Activated naive CD8-positive, alpha-beta T cell treated with anti-CD3 and anti-CD28 coated beads for 36 hours (primary cell): ENCODE data around the gene KCNMB1. TPM values are rescaled to one million over a fixed set of nuclear protein-coding genes. Genes with fewer than 3 reads are reported as not detected.
A peak's percentile ranks its signal among the peaks of the same experiment; 100 is the strongest.

Source experiments
- DNase-seq: peaks from one replicate; pipeline ENCODE4 v3.0.0; 2021
- H3K27ac Mint-ChIP-seq: one replicate; pipeline ENCODE4 v1.8.0; 2022; ENCODE audit warnings: mild to moderate bottlenecking, moderate library complexity, mixed read lengths
- H3K27me3 Mint-ChIP-seq: one replicate; pipeline ENCODE4 v1.8.0; 2022; ENCODE audit warnings: mild to moderate bottlenecking, mixed read lengths
- H3K36me3 Mint-ChIP-seq: one replicate; pipeline ENCODE4 v1.8.0; 2021; ENCODE audit warnings: mild to moderate bottlenecking, mixed read lengths
- H3K4me1 Mint-ChIP-seq: one replicate; pipeline ENCODE4 v1.8.0; 2021; ENCODE audit warnings: mixed read lengths
- H3K4me3 Mint-ChIP-seq: one replicate; pipeline ENCODE4 v1.8.0; 2022; ENCODE audit warnings: mild to moderate bottlenecking, moderate library complexity, mixed read lengths
- H3K9me3 Mint-ChIP-seq: one replicate; pipeline ENCODE4 v1.8.0; 2022; ENCODE audit warnings: mixed read lengths
- total RNA-seq, 2 experiments: library from RNA; stranded (reverse); gene quantifications; one replicate each; pipeline ENCODE4 v1.2.3, GENCODE V29; 2021

KCNMB1 gene
- not detected for total RNA-seq

- Mint-ChIP-seq H3K36me3 (no peaks in the 10 kb centered on the region), H3K4me3 (no peak within 1 kb of the TSS), H3K27ac (no peak within 1 kb of the TSS), H3K27me3 (peaks cover 3% of the 10 kb centered on the region), H3K9me3 (no peaks in the 10 kb centered on the region), H3K4me1 (peaks cover 11% of the 10 kb centered on the region)
- no peak for DNase-seq
Measured at GRCh38 chr5:170388818-170389549, at the start of gene KCNMB1. KCNMB1 (minus strand) TSS chr5:170389367; CDS start chr5:170385447, 3,920 bp downstream.

- no peak overlapping the region for H3K4me3 Mint-ChIP-seq
- no peaks in the 10 kb centered on the region for H3K4me1 Mint-ChIP-seq
- H3K27ac Mint-ChIP-seq: no peak overlapping the region
- no peak for DNase-seq
- no peaks in the 10 kb centered on the region for H3K9me3 Mint-ChIP-seq
- H3K27me3 Mint-ChIP-seq: no peaks in the 10 kb centered on the region
- no peaks in the 10 kb centered on the region for H3K36me3 Mint-ChIP-seq
Measured at GRCh38 chr5:170438581-170438980, 49.4 kb upstream of the KCNMB1 start.

- Mint-ChIP-seq H3K4me1 (no peaks in the 10 kb centered on the region), H3K27ac (no peak overlapping the region), H3K9me3 (no peaks in the 10 kb centered on the region), H3K36me3 (no peaks in the 10 kb centered on the region), H3K4me3 (no peak overlapping the region), H3K27me3 (no peaks in the 10 kb centered on the region)
- DNase-seq: no peak
Measured at GRCh38 chr5:170437621-170438375, 48.6 kb upstream of the KCNMB1 start.

GRCh38 chr5:170436335-170436734, 47.2 kb upstream of the KCNMB1 start:
- H3K4me1 Mint-ChIP-seq: no peaks in the 10 kb centered on the region
- no peak overlapping the region for H3K27ac Mint-ChIP-seq
- no peaks in the 10 kb centered on the region for H3K36me3 Mint-ChIP-seq
- no peak for DNase-seq
- H3K27me3 Mint-ChIP-seq: no peaks in the 10 kb centered on the region
- H3K4me3 Mint-ChIP-seq: no peak overlapping the region
- no peaks in the 10 kb centered on the region for H3K9me3 Mint-ChIP-seq

- peak; percentile 57 for DNase-seq
- no peak overlapping the region for H3K27ac Mint-ChIP-seq
- H3K36me3 Mint-ChIP-seq: no peaks in the 10 kb centered on the region
- H3K4me1 Mint-ChIP-seq: no peaks in the 10 kb centered on the region
- H3K9me3 Mint-ChIP-seq: no peaks in the 10 kb centered on the region
- no peak overlapping the region for H3K4me3 Mint-ChIP-seq
- H3K27me3 Mint-ChIP-seq: no peaks in the 10 kb centered on the region
Measured at GRCh38 chr5:170434966-170435605, 45.9 kb upstream of the KCNMB1 start.

GRCh38 chr5:170432669-170433068, 43.5 kb upstream of the KCNMB1 start:
- Mint-ChIP-seq H3K27me3 (no peaks in the 10 kb centered on the region), H3K4me3 (no peak overlapping the region), H3K4me1 (no peaks in the 10 kb centered on the region), H3K36me3 (no peaks in the 10 kb centered on the region), H3K27ac (no peak overlapping the region), H3K9me3 (no peaks in the 10 kb centered on the region)
- DNase-seq: no peak

GRCh38 chr5:170431571-170431970, 42.4 kb upstream of the KCNMB1 start:
- no peak overlapping the region for H3K4me3 Mint-ChIP-seq
- H3K27ac Mint-ChIP-seq: no peak overlapping the region

GRCh38 chr5:170430866-170431437, 41.8 kb upstream of the KCNMB1 start:
- Mint-ChIP-seq H3K27me3 (no peaks in the 10 kb centered on the region), H3K27ac (no peak overlapping the region), H3K9me3 (no peaks in the 10 kb centered on the region), H3K4me1 (no peaks in the 10 kb centered on the region), H3K4me3 (no peak overlapping the region), H3K36me3 (no peaks in the 10 kb centered on the region)
- no peak for DNase-seq

More at GRCh38 chr5:170431571-170431970, 42.4 kb upstream of the KCNMB1 start:
- H3K36me3 Mint-ChIP-seq: no peaks in the 10 kb centered on the region
- H3K4me1 Mint-ChIP-seq: no peaks in the 10 kb centered on the region
- no peaks in the 10 kb centered on the region for H3K9me3 Mint-ChIP-seq
- DNase-seq: no peak
- H3K27me3 Mint-ChIP-seq: no peaks in the 10 kb centered on the region

GRCh38 chr5:170430256-170430655, 41.1 kb upstream of the KCNMB1 start:
- no peak overlapping the region for H3K27ac Mint-ChIP-seq
- no peaks in the 10 kb centered on the region for H3K36me3 Mint-ChIP-seq
- no peak for DNase-seq
- H3K4me3 Mint-ChIP-seq: no peak overlapping the region
- H3K27me3 Mint-ChIP-seq: no peaks in the 10 kb centered on the region
- H3K4me1 Mint-ChIP-seq: no peaks in the 10 kb centered on the region
- H3K9me3 Mint-ChIP-seq: no peaks in the 10 kb centered on the region

GRCh38 chr5:170429014-170429413, 39.8 kb upstream of the KCNMB1 start:
- no peak for DNase-seq
- Mint-ChIP-seq H3K4me1 (no peaks in the 10 kb centered on the region), H3K27me3 (no peaks in the 10 kb centered on the region), H3K27ac (no peak overlapping the region), H3K4me3 (no peak overlapping the region), H3K36me3 (no peaks in the 10 kb centered on the region), H3K9me3 (no peaks in the 10 kb centered on the region)

GRCh38 chr5:170427672-170428236, 38.6 kb upstream of the KCNMB1 start:
- Mint-ChIP-seq H3K9me3 (no peaks in the 10 kb centered on the region), H3K27ac (no peak overlapping the region), H3K4me3 (no peak overlapping the region), H3K27me3 (no peaks in the 10 kb centered on the region), H3K4me1 (no peaks in the 10 kb centered on the region), H3K36me3 (no peaks in the 10 kb centered on the region)
- no peak for DNase-seq

- Mint-ChIP-seq H3K9me3 (no peaks in the 10 kb centered on the region), H3K27me3 (no peaks in the 10 kb centered on the region), H3K4me3 (no peak overlapping the region), H3K4me1 (no peaks in the 10 kb centered on the region), H3K27ac (no peak overlapping the region), H3K36me3 (no peaks in the 10 kb centered on the region)
- no peak for DNase-seq
Measured at GRCh38 chr5:170426786-170427185, 37.6 kb upstream of the KCNMB1 start.

- H3K4me3 Mint-ChIP-seq: no peak overlapping the region
- no peaks in the 10 kb centered on the region for H3K4me1 Mint-ChIP-seq
- H3K9me3 Mint-ChIP-seq: no peaks in the 10 kb centered on the region
- no peak overlapping the region for H3K27ac Mint-ChIP-seq
- no peaks in the 10 kb centered on the region for H3K27me3 Mint-ChIP-seq
- H3K36me3 Mint-ChIP-seq: no peaks in the 10 kb centered on the region
- no peak for DNase-seq
Measured at GRCh38 chr5:170426149-170426767, 37.1 kb upstream of the KCNMB1 start.

GRCh38 chr5:170425731-170426130, 36.6 kb upstream of the KCNMB1 start:
- no peak for DNase-seq

More at GRCh38 chr5:170425731-170426130, 36.6 kb upstream of the KCNMB1 start:
- H3K9me3 Mint-ChIP-seq: no peaks in the 10 kb centered on the region
- H3K4me3 Mint-ChIP-seq: no peak overlapping the region
- H3K36me3 Mint-ChIP-seq: no peaks in the 10 kb centered on the region
- no peaks in the 10 kb centered on the region for H3K27me3 Mint-ChIP-seq
- peaks cover under 1% of the 10 kb centered on the region for H3K4me1 Mint-ChIP-seq
- no peak overlapping the region for H3K27ac Mint-ChIP-seq
